GM19240 (cell line): ENCODE data around the gene ABCC6.
"Not testable (repeated sequence)": the region's sequence is repeated elsewhere in the genome, so short reads cannot be mapped to it uniquely, and the experiment has no call there.

ENCODE experiments used
- DNase-seq: peaks from one replicate; pipeline ENCODE4 v3.0.0; 2011; ENCODE audit warnings: low spot score; ENCODE audit not compliant: insufficient read length

Gene ABCC6

DNA sequence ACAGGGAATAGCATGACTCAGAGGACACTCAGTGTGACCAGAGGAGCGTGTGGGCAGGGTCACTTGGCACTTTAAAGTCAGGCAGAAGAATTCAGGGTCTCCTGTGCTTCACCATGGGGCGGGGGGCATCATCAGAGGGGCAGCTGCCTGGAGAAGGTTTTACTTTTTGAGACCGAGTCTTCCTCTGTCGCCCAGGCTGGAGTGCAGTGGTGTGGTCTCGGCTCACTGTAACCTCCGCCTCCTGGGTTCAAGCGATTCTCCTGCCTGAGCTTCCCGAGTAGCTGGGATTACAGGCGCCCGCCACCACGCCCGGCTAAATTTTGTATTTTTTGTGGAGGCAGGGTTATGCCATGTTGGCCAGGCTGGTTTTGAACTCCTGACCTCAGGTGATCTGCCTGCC, 32.3 kb downstream of the ABCC6 start:
- not testable (repeated sequence) for DNase-seq

- DNase-seq: no peak
Observed at GRCh38 chr16:16190546-16190945, 32.7 kb downstream of the ABCC6 start.

DNA sequence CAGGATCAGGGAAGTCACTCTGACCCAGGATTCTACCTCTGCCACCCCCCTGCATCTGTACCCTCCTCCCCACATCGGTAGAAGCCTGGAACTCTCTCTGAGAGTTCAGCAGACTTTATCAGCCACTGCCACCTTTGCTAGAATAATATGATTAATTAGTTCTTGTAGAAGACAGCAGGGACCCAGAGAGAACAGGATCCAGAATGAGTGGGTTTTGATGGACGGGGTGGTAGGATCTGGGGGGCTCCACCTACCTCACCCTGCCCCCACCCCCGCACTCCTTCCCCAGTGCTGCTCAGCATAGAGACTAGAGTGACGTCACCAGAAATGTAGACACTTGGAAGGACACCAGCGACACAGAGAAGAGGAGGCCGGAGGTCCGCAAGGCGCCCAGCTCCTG, 33.5 kb downstream of the ABCC6 start:
- DNase-seq: no peak

DNA sequence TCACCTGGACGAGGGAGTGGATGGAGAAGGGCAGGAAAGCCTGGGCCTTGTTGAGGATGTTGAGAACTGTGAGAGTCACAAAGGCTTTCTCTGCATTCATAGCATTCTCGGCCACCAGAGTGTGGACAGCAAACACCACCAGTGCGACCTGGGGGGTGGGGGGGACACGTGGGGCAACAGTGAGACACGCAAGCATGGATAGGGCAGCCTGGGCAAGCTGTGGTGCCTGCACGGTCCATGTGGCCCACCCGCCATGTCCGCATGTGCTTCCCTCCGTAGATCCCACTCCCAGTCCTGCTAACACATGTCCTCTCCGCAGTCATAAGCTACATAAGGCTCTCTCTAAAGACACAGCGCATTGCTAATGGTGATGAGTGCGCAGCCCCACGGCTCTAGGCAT, 34.5 kb downstream of the ABCC6 start:
- no peak for DNase-seq

DNA sequence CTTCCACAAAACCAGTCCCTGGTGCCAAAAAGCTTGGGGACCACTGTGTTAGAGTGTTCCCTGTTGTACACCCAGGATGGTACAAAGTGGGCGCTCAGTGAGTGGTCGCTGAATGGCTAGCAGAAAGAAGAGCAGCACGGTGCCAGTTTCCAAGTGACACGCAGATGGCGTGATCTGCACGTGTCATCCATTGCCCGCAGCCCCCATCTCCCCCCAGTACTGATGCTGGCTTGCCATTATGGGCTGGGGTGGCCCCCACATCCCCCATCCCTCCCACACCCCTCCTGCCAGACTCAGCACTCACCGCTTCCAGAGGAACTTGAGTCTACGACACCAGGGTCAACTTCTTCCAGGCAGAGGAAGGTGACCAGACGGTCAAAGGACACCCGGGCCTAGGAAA, 36.5 kb downstream of the ABCC6 start:
- no peak for DNase-seq

GRCh38 chr16:16185095-16185494, 38.2 kb downstream of the ABCC6 start:
- DNase-seq: no peak

GRCh38 chr16:16184594-16184993, 38.7 kb downstream of the ABCC6 start:
- no peak for DNase-seq

GRCh38 chr16:16183562-16183961, 39.7 kb downstream of the ABCC6 start:
- DNase-seq: no peak

DNA sequence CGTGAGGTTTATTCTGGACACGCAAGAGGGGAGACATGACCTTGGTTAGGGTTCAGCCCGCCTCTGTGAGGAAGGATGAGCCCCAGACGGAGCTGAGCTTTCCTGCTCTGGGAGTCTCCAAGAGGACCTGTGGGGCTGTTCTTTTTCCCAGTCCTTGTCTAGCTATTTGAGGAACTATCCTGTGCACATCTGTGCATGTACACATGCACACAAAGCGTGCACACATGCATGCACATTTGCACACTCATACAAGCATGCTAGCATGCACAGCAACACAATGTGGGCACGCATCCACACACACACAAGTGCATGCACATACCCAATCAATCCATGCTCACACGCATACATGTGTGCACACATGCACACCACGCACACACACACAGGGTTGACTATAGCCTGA, 40.4 kb downstream of the ABCC6 start:
- DNase-seq: no peak

DNA sequence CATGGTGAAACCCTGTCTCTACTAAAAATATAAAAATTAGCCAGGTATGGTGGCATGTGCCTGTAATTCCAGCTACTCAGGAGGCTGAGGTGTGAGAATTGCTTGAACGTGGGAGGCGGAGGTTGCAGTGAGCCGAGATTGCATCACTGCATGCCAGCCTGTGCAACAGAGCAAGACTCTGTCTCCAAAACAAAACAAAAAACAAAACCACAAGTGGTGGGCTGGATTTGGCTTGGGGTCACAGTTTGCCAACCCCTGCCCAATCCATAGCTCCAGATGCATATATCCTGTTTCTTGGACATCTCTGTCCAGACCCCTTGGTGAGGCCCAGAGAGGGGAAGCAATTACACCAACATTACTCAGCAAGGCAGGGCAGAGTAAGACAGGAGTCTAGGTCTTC, 41.5 kb downstream of the ABCC6 start:
- not testable (repeated sequence) for DNase-seq

GRCh38 chr16:16178455-16179162, 44.7 kb downstream of the ABCC6 start:
- no peak for DNase-seq

- no peak for DNase-seq
Observed at GRCh38 chr16:16176328-16176727, 47.0 kb downstream of the ABCC6 start.

- no peak for DNase-seq
Observed at GRCh38 chr16:16175296-16175695, 48.0 kb downstream of the ABCC6 start.

- DNase-seq: no peak
Observed at GRCh38 chr16:16172991-16173390, 50.3 kb downstream of the ABCC6 start.

- no peak for DNase-seq
Observed at GRCh38 chr16:16171332-16171919, 51.9 kb downstream of the ABCC6 start.

GRCh38 chr16:16169615-16170014, 53.7 kb downstream of the ABCC6 start:
- no peak for DNase-seq

DNA sequence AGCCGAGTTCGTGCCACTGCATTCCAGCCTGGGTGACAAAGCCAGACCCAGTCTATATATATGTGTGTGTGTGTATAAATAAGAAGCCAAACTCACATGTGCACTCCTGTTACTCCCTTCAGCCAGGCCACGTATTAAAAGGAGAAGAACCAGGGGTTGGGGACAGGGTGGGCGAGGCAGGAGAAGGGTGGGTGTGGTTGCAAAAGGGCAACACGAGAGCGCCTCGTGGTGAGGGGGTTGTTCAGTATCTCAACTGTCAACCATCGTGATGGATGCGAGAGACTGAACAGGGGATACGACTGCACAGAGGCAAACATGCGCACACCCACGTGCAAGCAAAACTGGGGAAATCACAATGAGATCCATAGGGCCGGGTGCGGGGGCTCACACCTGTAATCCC, 54.9 kb downstream of the ABCC6 start:
- DNase-seq: no peak

GRCh38 chr16:16167927-16168326, 55.4 kb downstream of the ABCC6 start:
- DNase-seq: no peak

DNA sequence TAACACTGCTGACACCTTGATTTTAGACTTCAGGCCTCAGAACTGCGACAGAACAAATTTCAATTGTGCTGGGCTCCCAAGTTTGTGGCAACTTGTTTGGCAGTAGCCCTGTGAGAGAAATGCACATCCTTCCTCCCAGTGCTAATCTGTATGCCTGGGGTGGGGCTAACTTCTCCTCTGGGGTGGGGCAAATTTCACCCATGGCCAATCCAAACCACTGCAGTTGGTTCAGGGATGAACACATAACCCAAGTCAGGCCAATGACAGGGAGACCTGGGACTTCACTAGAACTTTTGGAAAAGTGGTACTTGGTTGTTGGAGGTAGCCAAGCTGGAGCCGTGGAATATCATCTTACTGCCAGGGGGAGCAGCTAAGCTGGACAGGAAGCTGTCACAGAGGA, 56.3 kb downstream of the ABCC6 start:
- no peak for DNase-seq

DNA sequence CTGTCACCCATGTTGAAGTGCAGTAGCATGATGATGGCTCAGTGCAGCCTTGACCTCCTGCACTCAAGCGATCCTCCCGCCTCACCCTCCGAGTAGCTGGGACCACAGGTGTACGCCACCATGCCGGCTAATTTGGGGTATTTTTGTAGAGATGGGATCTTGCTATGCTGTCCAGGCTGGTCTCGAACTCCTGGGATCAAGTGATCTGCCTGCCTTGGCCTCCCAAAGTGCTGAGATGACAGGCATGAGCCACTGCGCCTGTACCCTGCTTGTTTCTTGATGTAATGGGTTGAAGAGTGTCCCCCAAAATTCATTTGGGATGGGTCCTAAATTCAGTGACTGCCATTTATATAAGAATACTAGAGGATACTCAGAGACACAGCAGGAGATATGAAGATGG, 57.2 kb downstream of the ABCC6 start:
- DNase-seq: no peak

GRCh38 chr16:16164243-16164642, 59.1 kb downstream of the ABCC6 start:
- no peak for DNase-seq

- no peak for DNase-seq
Observed at GRCh38 chr16:16163571-16163970, 59.7 kb downstream of the ABCC6 start.

- DNase-seq: no peak
Observed at GRCh38 chr16:16163109-16163508, 60.2 kb downstream of the ABCC6 start.
